HCT116 (cell line): ENCODE data around the gene HOXA11.

Source experiments
- CTCF ChIP-seq, 3 experiments: fragments of 200-600 bp in 1 of 3; sonication (generic) in 1 of 3; IDR thresholded peaks in 2 of 3; conservative IDR thresholded peaks in 1 of 3; 2 replicates each; pipeline ENCODE4 v1.5.1; 2012 to 2017; ENCODE audit warnings: low read depth in 2 of 3, low read length in 2 of 3, antibody characterized with exemption in 1 of 3, borderline replicate concordance in 1 of 3, control low read depth in 1 of 3, mild to moderate bottlenecking in 1 of 3, mixed read lengths in 1 of 3, mixed run types in 1 of 3, moderate library complexity in 1 of 3; ENCODE audit not compliant: insufficient read depth in 1 of 3
- POLR2AphosphoS5 ChIP-seq: IDR thresholded peaks from 2 replicates; pipeline ENCODE4 v1.6.1; 2011; ENCODE audit warnings: mild to moderate bottlenecking, low read depth, low read length, moderate library complexity
- SP1 ChIP-seq: IDR thresholded peaks from 2 replicates; pipeline ENCODE4 v1.6.1; 2012; ENCODE audit warnings: low read depth
- TF ChIP-seq, protein P1 (sequence below): IDR thresholded peaks from 2 replicates; pipeline ENCODE4 v1.6.1; 2012; ENCODE audit warnings: low read depth

- TF ChIP-seq, protein P1, sequence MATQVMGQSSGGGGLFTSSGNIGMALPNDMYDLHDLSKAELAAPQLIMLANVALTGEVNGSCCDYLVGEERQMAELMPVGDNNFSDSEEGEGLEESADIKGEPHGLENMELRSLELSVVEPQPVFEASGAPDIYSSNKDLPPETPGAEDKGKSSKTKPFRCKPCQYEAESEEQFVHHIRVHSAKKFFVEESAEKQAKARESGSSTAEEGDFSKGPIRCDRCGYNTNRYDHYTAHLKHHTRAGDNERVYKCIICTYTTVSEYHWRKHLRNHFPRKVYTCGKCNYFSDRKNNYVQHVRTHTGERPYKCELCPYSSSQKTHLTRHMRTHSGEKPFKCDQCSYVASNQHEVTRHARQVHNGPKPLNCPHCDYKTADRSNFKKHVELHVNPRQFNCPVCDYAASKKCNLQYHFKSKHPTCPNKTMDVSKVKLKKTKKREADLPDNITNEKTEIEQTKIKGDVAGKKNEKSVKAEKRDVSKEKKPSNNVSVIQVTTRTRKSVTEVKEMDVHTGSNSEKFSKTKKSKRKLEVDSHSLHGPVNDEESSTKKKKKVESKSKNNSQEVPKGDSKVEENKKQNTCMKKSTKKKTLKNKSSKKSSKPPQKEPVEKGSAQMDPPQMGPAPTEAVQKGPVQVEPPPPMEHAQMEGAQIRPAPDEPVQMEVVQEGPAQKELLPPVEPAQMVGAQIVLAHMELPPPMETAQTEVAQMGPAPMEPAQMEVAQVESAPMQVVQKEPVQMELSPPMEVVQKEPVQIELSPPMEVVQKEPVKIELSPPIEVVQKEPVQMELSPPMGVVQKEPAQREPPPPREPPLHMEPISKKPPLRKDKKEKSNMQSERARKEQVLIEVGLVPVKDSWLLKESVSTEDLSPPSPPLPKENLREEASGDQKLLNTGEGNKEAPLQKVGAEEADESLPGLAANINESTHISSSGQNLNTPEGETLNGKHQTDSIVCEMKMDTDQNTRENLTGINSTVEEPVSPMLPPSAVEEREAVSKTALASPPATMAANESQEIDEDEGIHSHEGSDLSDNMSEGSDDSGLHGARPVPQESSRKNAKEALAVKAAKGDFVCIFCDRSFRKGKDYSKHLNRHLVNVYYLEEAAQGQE, result no peak
- TF ChIP-seq POLR2AphosphoS5, result no peak
- TF ChIP-seq SP1, result no peak
- TF ChIP-seq CTCF (IDR thresholded peaks at IDR 0.05 in 2 of 3, conservative IDR thresholded peaks at IDR 0.05 in 1 of 3; ENCODE audit: borderline replicate concordance in 1 of 3, insufficient read depth in 1 of 3, low read depth in 2 of 3, low read length in 2 of 3), result no peak
Observed at GRCh38 chr7:27189295-27189996, 4.4 kb upstream of the HOXA11 start.
